GM12875 (cell line): ENCODE data around the gene CNTN5.

ENCODE experiments used
- H3K4me3 ChIP-seq: one replicate; pipeline ENCODE4 v1.5.1; 2011; ENCODE audit warnings: low read depth, low read length, control low read depth
- TF ChIP-seq, protein P1 (sequence below): IDR thresholded peaks from 2 replicates; pipeline ENCODE4 v1.5.1; 2011; ENCODE audit warnings: low read depth, mild to moderate bottlenecking, control low read depth, inconsistent platforms, low read length, moderate library complexity, borderline replicate concordance; ENCODE audit not compliant: insufficient read depth

Gene CNTN5

DNA sequence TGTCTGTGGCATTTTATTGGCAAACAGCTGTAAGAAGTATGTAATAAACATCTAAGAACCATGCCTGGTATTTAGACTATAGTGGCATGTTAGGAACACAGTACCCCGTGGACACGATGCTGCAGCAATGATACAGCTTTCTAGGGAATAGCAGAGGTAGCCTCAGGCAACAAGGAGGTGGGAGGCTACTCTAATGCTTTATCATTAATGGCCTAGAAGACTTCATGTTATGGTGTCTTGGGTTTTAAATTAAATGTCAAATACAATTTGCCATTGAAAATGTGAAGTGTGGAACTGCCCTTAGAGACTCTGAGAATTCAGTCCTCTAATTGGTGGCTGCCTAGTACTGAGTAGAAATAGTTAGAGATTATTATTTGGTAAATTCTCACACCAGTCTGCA, 516.9 kb downstream of the CNTN5 start:
- TF ChIP-seq, protein P1, sequence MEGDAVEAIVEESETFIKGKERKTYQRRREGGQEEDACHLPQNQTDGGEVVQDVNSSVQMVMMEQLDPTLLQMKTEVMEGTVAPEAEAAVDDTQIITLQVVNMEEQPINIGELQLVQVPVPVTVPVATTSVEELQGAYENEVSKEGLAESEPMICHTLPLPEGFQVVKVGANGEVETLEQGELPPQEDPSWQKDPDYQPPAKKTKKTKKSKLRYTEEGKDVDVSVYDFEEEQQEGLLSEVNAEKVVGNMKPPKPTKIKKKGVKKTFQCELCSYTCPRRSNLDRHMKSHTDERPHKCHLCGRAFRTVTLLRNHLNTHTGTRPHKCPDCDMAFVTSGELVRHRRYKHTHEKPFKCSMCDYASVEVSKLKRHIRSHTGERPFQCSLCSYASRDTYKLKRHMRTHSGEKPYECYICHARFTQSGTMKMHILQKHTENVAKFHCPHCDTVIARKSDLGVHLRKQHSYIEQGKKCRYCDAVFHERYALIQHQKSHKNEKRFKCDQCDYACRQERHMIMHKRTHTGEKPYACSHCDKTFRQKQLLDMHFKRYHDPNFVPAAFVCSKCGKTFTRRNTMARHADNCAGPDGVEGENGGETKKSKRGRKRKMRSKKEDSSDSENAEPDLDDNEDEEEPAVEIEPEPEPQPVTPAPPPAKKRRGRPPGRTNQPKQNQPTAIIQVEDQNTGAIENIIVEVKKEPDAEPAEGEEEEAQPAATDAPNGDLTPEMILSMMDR = no peak
- no peak overlapping the region for H3K4me3 ChIP-seq

DNA sequence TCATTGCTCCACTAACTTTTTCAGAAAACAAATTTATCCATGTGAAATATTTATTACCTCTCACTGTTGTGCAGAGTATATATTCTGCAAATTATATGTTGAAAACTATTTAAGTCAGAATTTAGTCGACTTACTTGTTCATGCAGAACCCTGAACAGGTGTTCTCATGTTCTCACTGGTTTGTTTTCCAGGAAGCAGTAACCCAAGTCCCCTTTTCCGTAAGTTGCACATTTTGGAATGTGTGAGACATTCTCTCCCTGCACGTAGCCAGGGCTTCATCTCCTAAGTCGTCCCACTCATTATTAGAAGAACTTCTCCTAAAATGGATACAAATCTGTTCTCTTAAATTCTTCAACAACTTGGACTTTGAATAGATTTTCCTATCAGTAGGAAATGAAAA, 524.9 kb downstream of the CNTN5 start:
- H3K4me3 ChIP-seq = no peak overlapping the region
- TF ChIP-seq, protein P1 = no peak

DNA sequence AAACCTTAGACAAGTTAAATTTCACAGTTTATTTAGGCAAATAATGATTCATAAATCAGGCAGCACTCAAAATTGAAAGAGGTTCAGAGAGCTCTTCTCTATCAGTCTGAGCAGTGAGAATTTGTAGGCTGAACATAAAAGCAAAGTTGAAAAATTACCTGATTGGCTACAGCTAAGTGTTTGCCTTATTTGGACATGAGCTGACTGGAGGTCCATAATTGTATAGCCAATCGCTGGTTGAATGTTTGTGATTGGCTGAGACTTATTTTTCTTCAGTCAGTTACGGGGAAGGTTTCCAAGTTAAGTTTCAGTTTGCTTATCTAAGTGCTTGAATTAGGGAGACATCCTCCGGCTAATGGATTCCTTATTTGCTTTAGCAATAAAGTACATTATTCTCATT, 527.5 kb downstream of the CNTN5 start:
- TF ChIP-seq, protein P1 = no peak
- H3K4me3 ChIP-seq = no peak overlapping the region

DNA sequence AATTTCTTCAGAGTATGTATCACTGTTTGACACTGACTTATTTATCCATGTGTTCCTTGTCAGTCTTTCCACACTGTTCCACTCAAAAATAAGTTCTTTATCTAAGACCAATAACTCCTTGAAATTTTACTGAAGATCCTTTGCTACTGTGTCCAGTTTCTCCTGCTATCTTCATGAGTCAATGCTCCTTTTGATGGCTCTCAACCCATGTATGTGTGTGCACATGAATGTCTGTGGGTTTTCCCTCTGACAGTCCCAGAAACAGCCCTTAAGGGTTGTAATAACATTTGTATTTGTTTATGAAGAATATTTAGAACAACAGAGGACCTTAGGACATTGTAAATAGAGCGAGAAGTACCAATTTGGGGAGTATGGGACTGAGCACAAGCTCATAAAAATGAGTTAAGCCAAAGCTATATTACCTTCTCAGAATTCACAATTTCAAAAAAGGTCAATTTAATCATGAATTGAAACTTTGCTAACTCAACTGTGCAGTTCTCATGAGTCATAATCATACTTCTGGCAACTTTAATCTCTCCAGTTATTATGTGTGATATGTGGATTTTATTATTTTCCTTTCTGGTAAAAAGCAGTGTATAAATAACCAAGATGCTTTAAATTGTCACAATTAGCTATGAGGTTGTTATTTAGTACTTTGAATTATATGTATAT, 533.6 kb downstream of the CNTN5 start:
- TF ChIP-seq, protein P1 = no peak

DNA sequence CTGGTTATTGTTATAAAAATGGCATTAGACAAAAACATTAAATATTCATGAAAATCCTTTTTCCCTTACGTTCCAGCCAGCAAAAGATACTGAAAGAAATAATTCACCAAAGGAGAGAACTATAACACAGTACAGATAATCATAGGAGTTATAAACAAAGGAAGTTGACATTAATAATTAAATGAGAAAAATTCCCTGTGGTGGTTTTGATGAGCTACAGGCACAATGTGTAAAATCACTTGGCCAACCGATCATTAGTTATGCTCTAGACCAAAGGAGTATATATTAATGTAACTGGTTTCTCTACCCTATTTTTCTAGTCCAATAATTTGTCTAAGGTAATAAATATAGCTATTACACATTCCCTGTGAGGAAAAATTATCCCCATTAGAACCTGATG, 534.7 kb downstream of the CNTN5 start:
- no peak overlapping the region for H3K4me3 ChIP-seq
- TF ChIP-seq, protein P1 = no peak

More for the DNA sequence above, 533.6 kb downstream of the CNTN5 start:
- no peak overlapping the region for H3K4me3 ChIP-seq

DNA sequence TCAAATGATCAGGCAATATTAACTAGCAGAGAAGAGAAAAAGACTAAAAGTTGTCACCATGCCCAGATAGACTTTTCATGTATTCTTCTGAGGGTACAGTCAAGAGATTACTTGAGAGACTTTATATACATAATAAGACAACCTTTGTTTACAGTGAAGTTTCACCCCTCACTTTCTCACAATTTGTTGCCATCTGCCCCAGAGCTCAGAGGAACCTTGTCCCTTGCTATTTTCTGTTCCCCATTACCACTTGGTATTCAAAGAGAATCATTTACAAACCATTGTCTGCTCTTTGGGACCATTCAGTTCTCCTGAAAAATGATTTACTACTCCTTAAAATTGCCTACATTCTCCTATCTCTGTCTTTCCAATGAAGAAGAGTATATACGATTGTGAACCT, 544.6 kb downstream of the CNTN5 start:
- TF ChIP-seq, protein P1 = no peak
- H3K4me3 ChIP-seq = no peak overlapping the region

DNA sequence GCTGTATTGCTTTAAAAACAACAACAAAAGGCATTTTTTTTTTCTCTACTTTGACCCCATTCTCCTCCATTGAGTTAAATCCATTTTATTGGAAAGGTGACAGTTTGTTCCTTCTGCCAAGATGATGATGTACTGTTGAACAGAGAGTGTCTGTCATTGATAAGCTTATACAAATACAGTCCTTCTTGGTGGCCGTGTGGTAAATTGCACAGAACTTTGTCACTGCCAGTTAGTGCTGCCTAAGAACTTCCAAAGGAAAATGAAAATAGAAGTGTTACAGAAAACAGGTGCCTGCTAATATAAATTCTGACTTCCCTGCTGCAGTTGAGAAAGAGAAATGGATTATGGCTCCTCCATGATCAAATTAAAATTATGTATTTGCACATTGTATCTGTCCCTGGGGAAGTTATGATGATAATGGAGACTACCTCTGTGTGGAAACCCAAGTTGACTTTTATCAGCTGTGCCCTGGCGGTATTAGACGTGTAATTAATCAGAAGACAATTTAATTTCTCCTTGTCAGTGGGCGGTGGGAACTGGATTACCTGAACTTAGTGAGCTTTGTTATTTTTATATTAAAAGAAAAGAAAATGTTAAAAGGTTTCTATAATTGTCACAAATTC, 546.7 kb downstream of the CNTN5 start:
- TF ChIP-seq, protein P1 = no peak
- no peak overlapping the region for H3K4me3 ChIP-seq
